Endodermal cell (in vitro differentiated cells): ENCODE data around the gene NFATC1. TPM values are rescaled to one million over a fixed set of nuclear protein-coding genes. Genes with fewer than 3 reads are reported as not detected.

Source experiments
- DNase-seq: peaks from one replicate; pipeline ENCODE4 v3.0.0-alpha.2; 2017
- H3K27ac ChIP-seq: 2 replicates; pipeline ENCODE4 v1.5.1; 2013; ENCODE audit warnings: mild to moderate bottlenecking, low read depth, low read length, moderate library complexity
- H3K27me3 ChIP-seq: 2 replicates; pipeline ENCODE4 v1.6.1; 2013; ENCODE audit warnings: mild to moderate bottlenecking, low read length, moderate library complexity; ENCODE audit not compliant: insufficient read depth, control insufficient read depth, poor library complexity, severe bottlenecking
- H3K36me3 ChIP-seq: 2 replicates; pipeline ENCODE4 v1.7.0; 2013; ENCODE audit warnings: mild to moderate bottlenecking, low read length, moderate library complexity; ENCODE audit not compliant: control insufficient read depth, insufficient read depth
- H3K4me1 ChIP-seq: one replicate; pipeline ENCODE4 v1.7.0; 2013; ENCODE audit warnings: low read length; ENCODE audit not compliant: control insufficient read depth, insufficient read depth
- H3K4me3 ChIP-seq: 2 replicates; pipeline ENCODE4 v1.5.1; 2013; ENCODE audit warnings: mild to moderate bottlenecking, low read length, moderate library complexity
- H3K9ac ChIP-seq: 2 replicates; pipeline ENCODE4 v1.6.1; 2013; ENCODE audit warnings: mild to moderate bottlenecking, low read length, moderate library complexity; ENCODE audit not compliant: poor library complexity, severe bottlenecking; ENCODE audit errors: extremely low read depth
- H3K9me3 ChIP-seq: 2 replicates; pipeline ENCODE4 v1.6.1; 2013; ENCODE audit warnings: mild to moderate bottlenecking, low read length, moderate library complexity; ENCODE audit not compliant: control insufficient read depth
- H3K27ac Mint-ChIP-seq: 2 replicates; pipeline ENCODE4 v1.8.0; 2020; ENCODE audit warnings: mixed read lengths
- H3K27me3 Mint-ChIP-seq: 2 replicates; pipeline ENCODE4 v1.8.0; 2021; ENCODE audit warnings: mild to moderate bottlenecking, mixed read lengths; ENCODE audit not compliant: insufficient read depth
- H3K36me3 Mint-ChIP-seq: 2 replicates; pipeline ENCODE4 v1.8.0; 2020; ENCODE audit warnings: low read depth, mixed read lengths
- H3K4me1 Mint-ChIP-seq: 2 replicates; pipeline ENCODE4 v1.8.0; 2020; ENCODE audit warnings: mixed read lengths
- H3K4me3 Mint-ChIP-seq: 2 replicates; pipeline ENCODE4 v1.8.0; 2020; ENCODE audit warnings: mild to moderate bottlenecking, moderate library complexity, mixed read lengths
- H3K9me3 Mint-ChIP-seq: 2 replicates; pipeline ENCODE4 v1.8.0; 2020; ENCODE audit warnings: mild to moderate bottlenecking, mixed read lengths
- CTCF ChIP-seq: fragments of 200-600 bp; sonication (generic); conservative IDR thresholded peaks from 2 replicates; pipeline ENCODE4 v1.5.0; 2021; ENCODE audit warnings: antibody characterized with exemption, mild to moderate bottlenecking
- WGBS, 2 experiments: methylation state at CpG; one replicate each; pipeline versions ENCODE4 v1.1.5 to v1.1.7; 2013; ENCODE audit warnings: missing lambda C conversion rate in 2 of 2, mixed read lengths in 1 of 2; ENCODE audit not compliant: insufficient coverage in 1 of 2, insufficient read length in 1 of 2; 5-methylcytosine and 5-hydroxymethylcytosine counted together
- total RNA-seq, 2 donors: library from RNA; stranded (reverse); fragmentation: NEBNext Ultra II Directional in 1 of 2; extraction: Animal tissue kit (Norgen Biotek cat#: 25700) in 1 of 2; gene quantifications; 2 replicates in 1 of 2; 3 replicates in 1 of 2; pipeline ENCODE4 v1.2.1, GENCODE V29; 2021

NFATC1 gene
- total RNA-seq, 2 donors from 2014 or later, result 23.4 to 32.5 TPM

GRCh38 chr18:79528846-79529245 lies 133.1 kb downstream of the NFATC1 start:
- Histone ChIP-seq H3K36me3 (peaks cover 14% of the 10 kb centered on the region), H3K27ac (no peak overlapping the region), H3K4me1 (no peaks in the 10 kb centered on the region), H3K27me3 (no peaks in the 10 kb centered on the region), H3K9me3 (no peaks in the 10 kb centered on the region), H3K4me3 (no peak overlapping the region), H3K9ac (no peak overlapping the region)
- 54 to 55% methylated on average over 25 to 26 of the region's 26 CpGs for WGBS, 2 experiments
- Mint-ChIP-seq H3K27ac (no peak overlapping the region), H3K36me3 (peaks cover 24% of the 10 kb centered on the region), H3K4me3 (no peak overlapping the region), H3K27me3 (no peaks in the 10 kb centered on the region), H3K9me3 (no peaks in the 10 kb centered on the region), H3K4me1 (peaks cover 6% of the 10 kb centered on the region)
- TF ChIP-seq CTCF, result peak; percentile 92
- peak; percentile 93 for DNase-seq

DNA sequence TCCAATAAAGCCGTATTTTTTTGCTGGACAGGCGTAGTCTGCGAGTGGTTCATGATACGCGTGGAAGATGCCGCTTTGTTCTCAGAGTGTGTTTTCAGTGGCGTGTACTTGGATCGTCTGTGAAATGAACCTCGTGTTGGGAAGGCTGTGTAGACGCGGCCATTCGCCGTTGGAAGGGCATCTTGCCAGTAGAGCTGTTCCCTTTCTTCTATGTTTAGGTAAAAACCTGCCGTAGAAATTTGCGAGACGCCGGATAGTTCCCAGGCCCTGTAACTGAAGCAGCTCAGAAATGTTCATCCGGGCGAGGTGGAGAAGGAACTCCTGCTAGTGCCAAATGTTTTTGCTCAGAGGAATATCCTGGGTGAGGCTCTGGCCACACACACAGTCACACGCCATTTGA lies 133.6 kb downstream of the NFATC1 start:
- Histone ChIP-seq H3K36me3 (peaks cover 14% of the 10 kb centered on the region), H3K9me3 (no peaks in the 10 kb centered on the region), H3K4me1 (peaks cover 3% of the 10 kb centered on the region), H3K4me3 (no peak overlapping the region), H3K27me3 (no peaks in the 10 kb centered on the region), H3K27ac (no peak overlapping the region), H3K9ac (no peak overlapping the region)
- TF ChIP-seq CTCF, result no peak
- no peak overlapping the region for H3K4me3 Mint-ChIP-seq
- no peaks in the 10 kb centered on the region for H3K9me3 Mint-ChIP-seq
- no peak for DNase-seq
- peaks cover 24% of the 10 kb centered on the region for H3K36me3 Mint-ChIP-seq
- peaks cover 6% of the 10 kb centered on the region for H3K4me1 Mint-ChIP-seq
- H3K27ac Mint-ChIP-seq, result no peak overlapping the region
- H3K27me3 Mint-ChIP-seq, result no peaks in the 10 kb centered on the region
- 92 to 96% methylated on average over 20 of the region's 20 CpGs for WGBS, 2 experiments

DNA sequence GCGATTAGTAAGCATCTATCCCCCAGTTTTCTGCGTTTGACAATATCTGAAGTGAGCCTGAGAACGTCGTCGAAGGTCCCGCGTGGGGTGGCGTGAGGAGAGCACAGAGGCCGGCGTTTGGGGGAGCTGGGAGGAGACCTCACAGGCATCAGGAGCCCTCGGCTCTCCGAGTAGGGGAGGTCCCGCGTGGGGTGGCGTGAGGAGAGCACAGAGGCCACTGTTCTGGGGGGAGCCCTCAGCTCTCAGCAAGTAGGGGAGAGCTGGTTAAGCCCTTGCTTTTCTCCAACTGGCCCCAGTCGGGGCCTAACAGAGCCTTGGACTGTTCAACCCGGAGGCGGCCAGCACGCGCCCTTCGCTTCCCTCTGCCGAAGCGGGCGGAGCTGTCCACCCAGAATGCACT lies 134.3 kb downstream of the NFATC1 start:
- H3K27ac Mint-ChIP-seq, result no peak overlapping the region
- TF ChIP-seq CTCF, result no peak
- 90 to 94% methylated on average over 22 to 24 of the region's 24 CpGs for WGBS, 2 experiments

More for the DNA sequence above, 134.3 kb downstream of the NFATC1 start:
- Histone ChIP-seq H3K9me3 (no peaks in the 10 kb centered on the region), H3K36me3 (peaks cover 14% of the 10 kb centered on the region), H3K4me3 (no peak overlapping the region), H3K4me1 (peaks cover 3% of the 10 kb centered on the region), H3K27ac (no peak overlapping the region), H3K27me3 (no peaks in the 10 kb centered on the region), H3K9ac (no peak overlapping the region)
- H3K9me3 Mint-ChIP-seq, result no peaks in the 10 kb centered on the region
- H3K36me3 Mint-ChIP-seq, result peaks cover 24% of the 10 kb centered on the region
- H3K4me3 Mint-ChIP-seq, result no peak overlapping the region
- peaks cover 6% of the 10 kb centered on the region for H3K4me1 Mint-ChIP-seq
- DNase-seq, result no peak
- no peaks in the 10 kb centered on the region for H3K27me3 Mint-ChIP-seq
